Erythroblast (primary cell): ENCODE measurements around the gene DNAJB14.

Source experiments
- GATA1 ChIP-seq: IDR thresholded peaks from 2 replicates; pipeline ENCODE4 v1.6.1; 2011; ENCODE audit warnings: low read depth, mild to moderate bottlenecking, control low read depth, low read length, moderate library complexity
- POLR2A ChIP-seq: IDR thresholded peaks from 2 replicates; pipeline ENCODE4 v1.6.1; 2011; ENCODE audit warnings: mild to moderate bottlenecking, low read length

- TF ChIP-seq POLR2A (no peak), GATA1 (no peak)
These were observed 28.8 kb downstream of the DNAJB14 start for GRCh38 chr4:99917575-99917974.
